GM21576 (cell line): Measurements from ENCODE around the gene NCKAP5L.
"Not testable (repeated sequence)": the region's sequence is repeated elsewhere in the genome, so short reads cannot be mapped to it uniquely, and the experiment has no call there.

ENCODE experiments used
- ATAC-seq: cut with Tn5 transposase; IDR thresholded peaks from one replicate; pipeline ENCODE4 v1.9.1; 2021; ENCODE audit warnings: mild to moderate bottlenecking, moderate library complexity; ENCODE audit not compliant: unreplicated experiment

Gene NCKAP5L

DNA sequence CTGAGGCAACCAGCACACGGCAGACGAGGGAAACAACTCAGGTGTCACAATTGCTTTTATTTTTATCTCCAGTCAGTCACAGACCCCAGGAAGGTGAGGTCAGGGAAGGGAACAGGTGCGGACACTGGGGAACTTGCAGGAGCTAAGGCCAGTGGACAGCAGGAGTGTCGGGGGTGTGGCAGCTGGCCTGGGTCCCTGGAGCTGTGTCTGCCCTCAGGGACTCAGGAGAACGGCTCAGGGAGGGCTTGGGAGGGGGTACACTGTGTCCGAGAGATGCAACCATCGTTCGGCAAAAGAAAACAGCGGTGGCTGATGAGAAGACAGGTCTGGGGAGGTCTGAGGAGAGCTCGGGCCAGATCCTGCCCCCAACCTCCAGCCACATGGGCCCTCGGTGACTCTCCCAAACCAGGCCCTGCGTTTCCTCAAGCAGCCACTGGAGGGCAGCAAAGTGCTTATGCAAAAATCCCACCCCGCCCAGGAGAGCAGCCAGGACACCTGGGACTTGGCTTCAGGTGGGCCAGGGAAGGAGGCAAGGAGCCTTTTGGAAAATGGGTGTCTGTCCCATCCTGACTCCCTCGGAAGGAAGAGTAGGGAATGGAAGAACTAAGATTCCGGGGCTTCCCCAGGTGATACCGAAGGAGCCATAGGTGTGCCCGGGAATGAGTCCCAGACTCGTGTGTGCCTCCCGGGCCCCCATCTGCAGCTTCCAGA lies 38.8 kb upstream of the NCKAP5L start:
- no peak for ATAC-seq

DNA sequence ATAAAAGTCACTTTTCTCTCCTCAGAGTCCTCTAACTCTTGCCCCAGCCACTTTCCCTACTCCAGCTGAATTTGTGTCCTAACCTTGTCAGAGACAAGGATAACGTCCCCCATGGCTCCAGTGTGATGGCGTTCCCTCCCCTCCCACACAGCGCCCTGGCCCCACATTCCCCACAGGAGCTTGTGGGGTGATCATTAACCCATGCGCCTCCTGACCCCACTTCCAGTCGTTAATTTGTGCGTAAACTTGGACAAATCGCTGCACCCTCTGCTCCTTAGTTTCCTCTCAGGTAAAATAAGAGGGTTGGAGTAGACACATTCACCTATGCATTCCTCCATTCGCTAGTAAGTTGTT lies 37.5 kb upstream of the NCKAP5L start:
- ATAC-seq: no peak

DNA sequence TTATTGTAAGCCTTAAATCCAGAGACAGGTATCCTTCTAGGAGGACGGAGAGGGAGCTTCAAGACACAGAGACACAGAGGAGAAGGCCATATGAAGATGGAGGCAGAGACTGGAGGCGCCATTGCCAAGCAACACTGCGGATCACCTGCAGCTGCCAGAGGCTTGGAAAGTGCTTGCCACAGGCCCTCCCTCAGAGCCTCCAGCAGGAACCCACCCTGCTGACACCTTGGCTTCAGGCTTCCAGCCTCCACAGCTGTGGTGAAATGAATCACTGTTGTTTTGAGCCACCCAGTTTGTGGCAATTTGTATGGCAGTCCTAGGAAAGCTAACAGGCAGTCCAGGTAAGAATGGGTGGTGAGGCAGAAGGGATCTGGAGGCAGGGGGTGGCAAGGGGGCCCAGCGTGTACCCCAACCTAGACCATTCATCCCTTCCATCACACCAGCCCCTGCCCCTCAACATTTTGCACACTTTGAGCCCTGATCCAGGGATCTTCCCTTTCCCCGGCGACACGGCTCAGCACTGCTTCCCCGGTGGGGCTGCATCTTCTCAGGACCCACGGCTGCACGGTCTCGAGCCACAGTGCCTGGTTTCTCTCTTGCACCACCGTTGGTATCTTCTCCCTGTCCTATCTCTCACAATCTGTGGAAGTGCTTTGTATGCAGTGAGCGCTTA lies 37.0 kb upstream of the NCKAP5L start:
- no peak for ATAC-seq

DNA sequence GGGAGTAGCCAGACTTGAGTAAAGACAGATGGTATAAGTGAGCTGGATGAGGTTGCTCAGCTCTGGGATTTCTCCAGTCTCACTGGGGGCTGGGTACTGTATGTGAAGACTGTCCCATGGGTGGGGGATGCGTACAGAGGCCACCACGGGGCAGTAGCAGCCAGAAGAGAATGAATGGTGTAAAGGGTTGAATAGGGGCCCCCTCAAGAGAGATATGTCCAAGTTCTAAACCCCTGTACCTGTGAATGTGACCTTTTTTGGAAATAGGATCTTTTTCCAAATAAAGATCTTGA lies 36.5 kb upstream of the NCKAP5L start:
- no peak for ATAC-seq

DNA sequence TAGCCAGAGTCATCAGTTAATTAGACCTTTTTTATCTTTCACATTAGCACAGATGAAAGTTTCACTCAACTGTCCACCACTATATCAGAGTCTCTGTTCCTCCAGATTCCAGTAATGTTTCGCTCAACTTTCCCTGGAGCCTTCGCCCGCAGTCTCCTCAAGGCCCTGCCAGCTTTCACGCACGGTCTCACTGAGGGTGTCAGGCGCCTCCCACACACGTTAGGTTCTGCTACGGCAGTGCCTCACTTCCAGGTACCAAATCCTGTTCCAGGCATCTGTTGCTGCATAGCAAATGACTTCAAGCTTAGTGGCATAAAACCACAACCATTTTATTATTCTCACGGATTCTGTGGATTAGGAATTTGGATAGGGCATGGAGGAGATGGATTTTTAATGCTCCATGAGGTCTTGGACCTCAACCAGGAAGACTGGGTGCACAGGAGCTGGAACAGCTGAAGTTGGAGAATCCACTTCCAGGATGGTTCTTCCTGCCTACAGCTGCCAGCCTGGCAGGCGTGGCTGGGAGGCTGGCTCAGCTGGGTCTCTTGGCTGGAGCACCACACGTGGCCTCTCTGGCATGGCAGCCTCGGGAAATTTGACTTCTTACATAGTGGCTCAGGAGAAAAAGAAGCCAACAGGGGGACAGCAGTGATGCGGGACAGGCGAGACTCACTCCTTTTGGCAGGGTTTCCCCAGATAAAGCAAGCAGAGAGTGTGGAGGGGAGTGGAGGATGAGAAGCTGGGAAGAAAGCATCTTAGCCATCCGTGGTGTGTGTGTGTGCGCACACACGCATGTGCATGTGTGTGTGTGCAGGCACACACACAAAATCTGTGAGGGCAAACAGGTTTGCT lies 36.0 kb upstream of the NCKAP5L start:
- ATAC-seq: no peak

DNA sequence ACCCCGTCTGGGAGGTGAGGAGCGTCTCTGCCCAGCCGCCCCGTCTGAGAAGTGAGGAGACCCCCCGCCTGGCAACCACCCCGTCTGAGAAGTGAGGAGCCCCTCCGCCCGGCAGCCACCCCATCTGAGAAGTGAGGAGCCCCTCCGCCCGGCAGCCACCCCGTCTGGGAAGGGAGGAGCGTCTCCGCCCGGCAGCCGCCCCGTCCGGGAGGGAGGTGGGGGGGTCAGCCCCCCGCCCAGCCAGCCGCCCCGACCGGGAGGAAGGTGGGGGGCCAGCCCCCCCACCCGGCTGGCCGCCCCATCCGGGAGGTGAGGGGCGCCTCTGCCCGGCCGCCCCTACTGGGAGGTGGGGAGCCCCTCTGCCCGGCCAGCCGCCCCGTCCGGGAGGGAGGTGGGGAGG lies 32.7 kb upstream of the NCKAP5L start:
- not testable (repeated sequence) for ATAC-seq

DNA sequence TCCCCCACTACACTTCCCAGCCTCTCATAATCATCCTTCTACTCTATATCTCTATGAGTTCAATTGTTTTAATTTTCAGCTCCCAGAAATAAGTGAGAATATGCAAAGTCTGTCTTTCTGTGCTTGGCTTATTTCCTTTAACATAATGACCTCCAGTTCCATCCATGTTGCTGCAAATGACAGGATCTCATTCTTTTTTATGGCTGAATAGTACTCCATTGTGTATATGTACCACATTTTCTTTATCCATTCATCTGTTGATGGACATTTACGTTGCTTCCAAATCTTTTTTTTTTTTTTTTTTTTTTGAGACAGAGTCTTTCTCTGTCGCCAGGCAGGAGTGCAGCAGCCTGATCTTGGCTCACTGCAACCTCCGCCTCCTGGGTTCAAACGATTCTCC lies 27.7 kb upstream of the NCKAP5L start:
- not testable (repeated sequence) for ATAC-seq

DNA sequence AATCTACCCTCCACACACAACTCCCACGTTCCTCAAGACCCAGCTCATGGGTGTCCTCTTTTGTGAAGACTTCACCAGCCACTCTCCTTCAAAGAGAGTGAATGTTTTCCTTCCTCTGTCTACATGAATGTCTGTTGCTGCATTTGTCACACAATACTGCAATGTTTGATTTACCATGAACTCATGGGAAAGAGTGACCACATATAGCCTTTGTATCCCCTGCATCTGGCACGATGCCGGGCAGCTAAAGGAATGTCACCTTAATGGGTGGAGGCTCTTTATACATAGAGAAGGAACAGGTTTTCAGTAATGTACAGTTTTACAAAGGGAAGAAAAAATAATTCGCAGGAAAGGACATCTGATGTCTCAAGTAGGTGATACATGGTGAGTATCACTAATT lies 26.8 kb upstream of the NCKAP5L start:
- no peak for ATAC-seq

DNA sequence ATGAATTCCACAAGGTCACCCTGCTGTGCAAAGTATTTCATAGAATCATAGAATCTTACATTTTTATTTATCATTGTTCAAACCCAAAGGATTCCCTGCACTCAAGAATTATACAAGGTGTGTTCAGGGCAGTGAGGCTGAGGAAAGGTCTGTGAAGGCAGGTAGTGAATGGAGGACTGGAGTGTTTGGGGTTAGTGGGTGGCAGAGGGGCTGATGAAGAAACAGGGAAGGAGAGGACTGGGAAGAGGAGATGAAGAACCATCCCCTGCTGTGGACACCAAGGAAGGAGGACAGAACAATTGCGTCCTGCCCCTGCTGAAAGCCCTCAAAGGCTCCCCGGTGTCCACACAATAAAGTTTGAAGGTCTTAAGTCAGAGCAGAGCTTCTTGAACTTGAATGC lies 25.5 kb upstream of the NCKAP5L start:
- ATAC-seq: no peak

DNA sequence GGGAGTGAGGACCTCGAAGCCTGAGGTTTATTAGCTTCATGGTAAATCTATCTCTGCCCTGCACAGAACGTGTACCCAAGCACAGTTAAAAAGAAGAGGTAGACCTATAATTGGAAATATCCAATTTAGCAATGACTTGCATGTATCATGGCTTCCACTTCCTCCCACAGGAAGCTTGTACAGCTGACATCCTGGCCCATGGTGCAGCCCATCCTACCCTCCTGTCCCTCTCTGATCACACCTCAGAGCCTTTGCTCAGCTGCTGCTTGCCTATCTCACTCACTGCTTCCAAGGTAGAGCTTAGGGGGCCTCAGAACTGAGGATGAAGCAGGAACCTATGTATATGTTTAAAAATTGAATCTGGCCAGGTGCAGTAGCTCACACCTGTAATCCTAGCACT lies 18.9 kb upstream of the NCKAP5L start:
- ATAC-seq: no peak

DNA sequence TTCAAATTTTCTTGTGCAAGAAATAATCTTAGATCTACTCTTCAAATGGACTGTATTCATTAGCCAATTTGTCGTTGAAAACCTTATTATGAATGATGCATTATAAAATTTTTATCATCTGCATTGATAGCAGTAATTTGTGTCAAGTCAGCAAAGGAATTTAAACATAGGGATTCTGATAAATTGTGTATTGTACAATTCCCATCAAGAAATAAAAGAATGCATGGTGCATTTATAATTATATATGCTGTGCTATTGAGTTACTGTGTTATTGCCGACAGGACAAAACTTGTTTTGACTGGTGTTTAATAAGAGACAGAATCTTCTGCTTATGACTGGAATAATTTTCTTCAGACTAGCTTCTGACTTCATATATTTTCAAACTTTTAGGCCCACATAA lies 17.8 kb upstream of the NCKAP5L start:
- ATAC-seq: no peak

DNA sequence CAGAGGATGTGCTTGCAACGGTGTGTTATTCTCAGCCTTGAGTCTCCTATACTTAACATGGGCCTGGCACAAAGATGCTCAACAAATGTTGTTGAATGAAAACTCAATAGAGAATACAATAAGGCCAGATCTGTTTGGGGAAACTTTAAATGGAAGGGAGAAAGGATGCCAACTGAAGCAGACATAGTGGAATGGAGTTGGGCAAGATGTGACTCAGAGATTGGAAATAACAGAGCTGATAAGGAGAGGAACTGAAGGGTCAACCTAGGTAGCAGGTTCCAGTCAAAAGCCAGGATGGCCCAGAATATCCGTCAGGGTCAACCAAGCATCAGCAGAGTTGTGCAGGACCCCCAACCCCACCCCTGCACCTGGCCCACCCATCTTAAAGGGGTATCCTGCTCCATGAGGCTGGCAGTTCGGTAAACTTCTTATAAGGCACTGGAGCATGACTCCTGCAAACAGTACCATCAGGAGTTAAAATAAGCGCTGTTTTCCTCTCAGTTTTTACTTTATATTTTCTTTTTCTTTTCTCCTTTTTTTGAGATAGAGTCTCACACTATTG lies 15.7 kb upstream of the NCKAP5L start:
- ATAC-seq: no peak

DNA sequence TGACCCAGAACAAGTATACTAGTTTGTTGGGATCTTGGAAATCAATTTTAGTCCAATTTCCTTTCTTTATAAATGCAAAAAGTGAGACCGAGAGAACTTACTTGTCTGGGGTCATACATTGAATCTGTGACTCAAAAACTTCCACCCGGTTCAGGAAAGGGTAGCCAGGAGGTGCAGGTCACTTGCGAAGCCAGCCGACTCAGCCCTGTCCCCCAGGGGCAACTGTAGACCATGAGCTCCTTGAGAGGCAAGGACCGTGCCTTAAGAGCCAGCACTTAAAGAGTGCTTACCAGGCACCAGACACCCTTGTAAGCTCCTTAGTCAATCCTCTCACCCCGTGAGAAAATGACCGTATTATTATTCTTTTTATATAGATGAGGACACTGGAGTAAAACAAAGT lies 15.2 kb upstream of the NCKAP5L start:
- ATAC-seq: no peak

DNA sequence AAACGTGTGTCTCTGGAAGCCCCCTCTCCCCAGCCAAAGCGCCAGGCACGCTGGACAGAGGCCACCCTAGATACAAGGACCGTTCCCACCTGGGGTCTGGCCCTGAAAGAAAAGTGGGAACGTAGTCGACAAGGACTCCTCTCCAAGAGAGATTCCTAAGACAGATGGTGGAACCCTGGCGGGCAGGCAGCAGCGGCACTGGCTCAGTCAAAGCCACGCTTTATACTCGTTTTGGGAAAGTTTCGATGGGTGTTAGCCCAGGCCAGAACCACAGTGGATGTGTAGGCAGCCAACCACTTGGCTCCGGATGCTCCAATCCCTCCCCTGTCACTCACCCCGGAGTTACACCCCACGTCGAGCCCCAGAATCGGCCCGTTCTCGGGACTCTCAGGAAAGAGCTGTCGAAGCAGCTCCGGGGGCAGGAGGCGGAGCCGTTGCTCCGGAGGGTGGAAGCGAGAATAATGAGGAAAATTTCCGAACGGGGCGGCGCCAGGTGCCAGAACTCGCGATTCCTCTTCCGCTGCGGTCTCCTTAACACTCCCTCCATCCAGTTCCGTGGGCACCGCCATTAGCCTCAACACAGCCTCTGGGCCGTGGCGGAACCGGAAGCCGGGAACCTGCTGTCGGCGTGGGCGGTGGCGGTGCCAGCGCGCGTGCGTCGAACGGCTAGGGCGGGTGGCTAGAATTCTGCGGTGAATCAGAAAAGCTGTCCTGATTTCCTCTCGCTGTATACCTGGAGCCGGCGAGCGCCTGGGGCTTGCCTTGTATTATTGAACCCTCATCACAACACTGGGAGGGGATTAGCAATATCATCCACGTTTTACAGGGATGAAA lies 14.5 kb upstream of the NCKAP5L start, which contains the start of gene BCDIN3D:
TSS of gene BCDIN3D (minus strand) at position 588 of the 834 bp plus-strand sequence. CDS start at position 569, 19 bp downstream.
- ATAC-seq: peak; percentile 84

DNA sequence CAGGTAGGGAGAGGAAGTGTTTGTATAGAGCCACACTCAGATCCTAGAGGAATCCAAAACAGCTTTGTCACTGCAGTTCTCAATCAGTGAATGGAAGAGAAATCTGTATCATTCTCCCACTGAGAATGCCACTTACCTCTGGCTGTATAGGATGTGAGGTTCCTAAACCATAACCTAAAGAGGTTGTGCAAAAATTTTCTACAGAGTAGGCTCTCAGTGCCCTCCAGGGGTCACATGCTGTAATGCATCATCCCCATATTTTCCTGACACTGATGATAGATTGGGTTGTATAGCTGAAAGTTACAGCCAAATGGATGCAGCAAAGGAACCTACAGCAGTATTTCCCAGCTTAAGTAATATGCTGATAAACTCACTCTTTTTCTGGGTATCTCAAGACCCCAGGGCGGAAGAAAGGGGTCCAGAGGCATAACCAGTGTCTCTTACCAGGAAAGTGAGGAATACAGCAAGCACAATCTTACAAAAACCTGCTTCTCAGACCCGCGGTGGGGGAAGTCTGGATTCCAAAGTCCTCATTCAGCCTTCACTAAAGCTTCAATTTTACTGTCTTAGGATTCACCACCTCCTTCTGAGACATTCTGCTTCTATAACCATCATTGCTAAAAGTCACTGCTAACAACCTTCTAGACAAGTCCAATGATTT lies 10.9 kb upstream of the NCKAP5L start:
- no peak for ATAC-seq

DNA sequence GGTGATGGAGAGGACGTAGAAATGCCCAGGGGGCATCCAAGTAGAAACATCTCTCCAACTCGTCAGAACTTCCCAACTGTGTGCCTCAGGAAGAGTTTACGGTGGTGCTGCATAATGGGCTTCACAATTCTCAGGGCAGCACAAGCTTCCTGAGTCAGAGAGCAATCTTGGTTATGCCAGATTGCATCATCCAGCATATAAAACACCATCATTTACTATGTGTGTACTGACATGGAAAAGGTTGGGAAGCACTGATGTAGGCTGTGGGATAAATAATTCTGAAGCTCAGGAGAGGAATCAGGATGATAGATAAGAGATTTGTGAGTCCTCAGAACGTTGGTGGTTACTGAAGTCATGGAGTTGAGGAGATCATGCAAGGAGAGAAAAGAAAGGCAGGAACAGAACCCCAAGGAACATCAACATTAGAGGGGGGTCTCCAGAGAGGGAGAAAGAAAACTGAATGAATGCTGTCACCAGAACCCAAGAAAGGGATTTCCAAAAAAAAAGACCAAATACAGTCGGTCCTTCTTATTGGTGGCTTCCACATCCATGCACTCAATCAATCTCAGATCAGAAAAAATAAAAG lies 4.7 kb upstream of the NCKAP5L start:
- ATAC-seq: no peak

DNA sequence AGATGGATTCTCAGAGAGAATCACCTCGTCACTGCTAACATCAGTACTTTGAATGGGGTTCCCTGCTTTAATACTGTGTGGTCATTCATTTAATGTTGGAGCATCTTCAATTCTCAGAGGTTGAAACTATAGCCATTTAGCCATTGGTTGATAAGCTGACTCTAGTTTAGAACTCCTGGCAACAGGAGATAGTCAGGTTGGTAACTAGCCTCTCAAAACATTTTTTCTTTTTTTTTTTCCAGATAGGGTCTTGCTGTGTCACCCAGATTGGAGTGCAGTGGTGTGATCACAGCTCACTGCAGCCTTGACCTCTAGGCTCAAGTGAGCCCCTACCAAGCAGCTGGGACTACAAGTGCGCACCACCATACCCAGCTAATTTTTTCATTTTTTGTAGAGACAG lies 3.5 kb upstream of the NCKAP5L start:
- no peak for ATAC-seq

DNA sequence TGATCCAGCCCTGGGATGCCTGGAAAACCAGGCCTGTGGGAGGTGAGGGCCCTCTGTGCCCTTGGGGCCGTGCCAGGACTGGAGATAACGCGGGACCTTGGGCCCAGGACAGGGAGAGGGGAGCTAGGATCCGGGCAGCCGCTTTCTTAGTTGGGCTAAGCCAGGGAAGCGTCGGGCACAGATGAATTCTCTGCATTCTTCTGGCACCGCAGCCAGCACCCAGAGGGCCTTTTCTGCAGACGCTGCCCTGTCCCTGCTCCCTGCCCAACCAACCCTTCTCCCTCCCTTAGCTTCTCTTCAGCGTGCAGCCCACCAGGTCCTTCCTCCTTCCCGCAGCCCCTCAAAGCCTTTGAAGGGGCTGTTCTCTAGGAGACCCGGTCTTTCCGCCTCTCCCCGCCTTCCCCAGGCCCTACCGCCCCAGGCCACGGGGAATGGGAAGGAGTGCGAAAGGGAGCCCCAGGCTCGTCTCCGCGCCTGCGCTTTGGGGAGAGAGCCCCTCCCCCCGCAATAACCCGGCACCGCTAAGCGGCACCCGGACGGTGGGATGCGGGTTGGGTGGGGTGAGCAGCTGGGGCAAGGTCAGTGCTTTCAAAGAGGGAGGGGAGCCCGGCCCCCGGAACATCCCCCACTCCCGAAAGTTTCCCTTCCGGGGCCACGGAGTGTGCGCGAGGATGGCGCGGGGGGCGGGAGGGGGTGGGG lies 663 bp downstream of the NCKAP5L start:
- no peak for ATAC-seq

DNA sequence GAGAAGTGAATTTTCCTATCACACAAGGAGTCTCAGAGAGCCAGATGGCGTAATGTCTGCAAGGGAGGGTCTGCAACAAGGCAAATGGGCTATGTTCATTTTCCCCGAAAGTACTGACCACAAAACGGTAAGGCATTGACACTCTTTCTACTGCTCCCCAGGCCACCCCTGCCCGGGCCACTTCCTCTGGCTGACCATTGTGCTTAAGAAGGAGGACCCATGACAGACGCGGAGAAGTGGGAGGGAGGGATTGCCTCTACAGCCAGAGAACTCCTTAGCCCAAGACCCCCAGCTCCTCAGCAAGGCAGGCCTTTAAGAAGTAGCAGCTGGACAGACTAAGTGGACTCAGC lies 1.2 kb downstream of the NCKAP5L start:
- no peak for ATAC-seq
